Stimulated activated CD8-positive, alpha-beta memory T cell treated with anti-CD3 and anti-CD28 coated beads, Interleukin-2, amount 100 ng/mL, for 48 hours (primary cell): ENCODE measurements around the gene CNTF.
A peak's percentile ranks its signal among the peaks of the same experiment; 100 is the strongest.
"Not testable (repeated sequence)": the region's sequence is repeated elsewhere in the genome, so short reads cannot be mapped to it uniquely, and the experiment has no call there.

Source experiments
- DNase-seq, 2 donors: peaks; one replicate each; pipeline ENCODE4 v3.0.0-alpha.2; 2020; ENCODE audit warnings: low read depth in 2 of 2

The CNTF gene

GRCh38 chr11:58622344-58622743, at the start of gene CNTF:
TSS of gene CNTF (plus strand) at chr11:58622665. CDS start at chr11:58622753, 88 bp downstream.
- DNase-seq = no peak

- DNase-seq = not testable (repeated sequence)
Observed at GRCh38 chr11:58572906-58573305, 49.6 kb upstream of the CNTF start.

- peak; percentile 50 to 56 for DNase-seq
Observed at GRCh38 chr11:58573451-58574104, 48.9 kb upstream of the CNTF start.

GRCh38 chr11:58574881-58575280, 47.6 kb upstream of the CNTF start:
- DNase-seq = no peak

- DNase-seq = no peak
Observed at GRCh38 chr11:58575377-58576020, 47.0 kb upstream of the CNTF start, which contains the start of gene LPXN. TSS of gene LPXN (minus strand) at chr11:58575856. CDS start at chr11:58575772, 84 bp downstream.

GRCh38 chr11:58576887-58577471, 45.5 kb upstream of the CNTF start:
- DNase-seq = no peak

GRCh38 chr11:58577555-58578135, 44.8 kb upstream of the CNTF start:
- DNase-seq = peak; percentile 57 to 66

GRCh38 chr11:58578136-58578634, 44.3 kb upstream of the CNTF start:
- peak; percentile 82 to 84 for DNase-seq

- peak; percentile 92 to 94 for DNase-seq
Observed at GRCh38 chr11:58578635-58579191, 43.8 kb upstream of the CNTF start, which contains the start of gene ZFP91. TSS of gene ZFP91 (plus strand) at chr11:58579063. CDS start at chr11:58579282, 219 bp downstream.

GRCh38 chr11:58579192-58580129, 43.0 kb upstream of the CNTF start:
- peak; percentile 83 to 86 for DNase-seq

- DNase-seq = no peak
Observed at GRCh38 chr11:58580311-58580710, 42.2 kb upstream of the CNTF start.

- DNase-seq = no peak
Observed at GRCh38 chr11:58582437-58582836, 40.0 kb upstream of the CNTF start.

- DNase-seq = no peak
Observed at GRCh38 chr11:58586998-58587397, 35.5 kb upstream of the CNTF start.

- no peak for DNase-seq
Observed at GRCh38 chr11:58591659-58592058, 30.8 kb upstream of the CNTF start.

GRCh38 chr11:58592760-58593472, 29.5 kb upstream of the CNTF start:
- DNase-seq = no peak

GRCh38 chr11:58594826-58595225, 27.6 kb upstream of the CNTF start:
- no peak for DNase-seq

GRCh38 chr11:58596621-58597020, 25.8 kb upstream of the CNTF start:
- no peak for DNase-seq

GRCh38 chr11:58597486-58598144, 24.9 kb upstream of the CNTF start:
- DNase-seq = no peak

- DNase-seq = no peak
Observed at GRCh38 chr11:58600510-58600909, 22.0 kb upstream of the CNTF start.
